PFSK-1 (cell line): ENCODE data around the gene TMEM185B.

Source experiments
- POLR2AphosphoS5 ChIP-seq: IDR thresholded peaks from 2 replicates; pipeline ENCODE4 v1.6.1; 2012; ENCODE audit warnings: low read depth, mild to moderate bottlenecking, control low read depth, low read length, moderate library complexity
- TAF1 ChIP-seq: IDR thresholded peaks from 2 replicates; pipeline ENCODE4 v1.6.1; 2012; ENCODE audit warnings: low read length, control low read depth, borderline replicate concordance; ENCODE audit not compliant: insufficient read depth

DNA sequence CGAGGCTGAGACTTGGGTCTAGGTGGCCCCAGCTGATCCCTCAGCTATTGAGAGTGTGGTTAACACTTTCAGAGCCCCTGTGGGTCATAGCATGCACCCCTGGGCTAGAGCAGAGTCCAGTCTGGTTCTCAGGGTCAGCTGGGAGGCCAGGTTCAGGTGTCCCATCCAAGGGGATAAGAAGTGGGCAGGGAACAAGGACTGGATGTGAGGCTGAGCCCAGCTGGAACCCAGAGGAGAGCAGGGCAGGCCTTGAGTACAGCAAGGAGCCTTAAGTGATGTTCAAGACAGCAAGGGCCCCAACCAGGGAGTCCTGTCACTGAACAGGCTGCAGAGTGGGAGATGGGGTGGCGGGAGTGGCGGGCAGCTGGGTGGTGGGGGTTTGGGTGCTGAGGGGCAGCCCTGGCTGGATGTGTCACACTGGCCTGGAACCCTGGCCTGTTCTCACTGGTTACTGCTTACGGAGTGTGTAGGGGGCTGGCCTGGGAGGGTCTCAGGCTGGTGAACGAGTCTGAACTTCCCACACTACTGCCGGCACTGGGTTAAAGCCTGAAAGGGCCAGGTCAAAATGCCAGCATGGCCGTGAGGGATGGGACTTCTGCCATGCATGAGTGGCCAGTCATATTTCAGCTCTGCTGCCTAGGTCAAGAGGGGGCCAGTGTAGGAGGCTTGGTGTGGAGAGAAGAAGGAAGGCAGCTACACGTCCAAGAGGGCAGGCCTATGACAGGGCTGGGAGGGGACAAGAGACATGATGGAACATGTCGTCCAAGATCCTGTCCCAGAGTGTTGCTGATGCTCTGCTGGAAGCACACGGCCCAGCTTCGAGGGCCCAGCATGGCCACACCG, 13.6 kb downstream of the TMEM185B start:
- TF ChIP-seq POLR2AphosphoS5: no peak
- no peak for TF ChIP-seq TAF1
